GM21529 (cell line): ENCODE results near the gene ACTG1.

Experiments
- ATAC-seq: cut with Tn5 transposase; IDR thresholded peaks from one replicate; pipeline ENCODE4 v1.9.1; 2021; ENCODE audit not compliant: unreplicated experiment

ACTG1 gene

GRCh38 chr17:81545160-81545949 lies 32.8 kb upstream of the ACTG1 start:
- ATAC-seq = no peak

- no peak for ATAC-seq
Observed at GRCh38 chr17:81544281-81544974, 31.8 kb upstream of the ACTG1 start.

- ATAC-seq = no peak
Observed at GRCh38 chr17:81543756-81544155, 31.2 kb upstream of the ACTG1 start.

GRCh38 chr17:81543339-81543675 lies 30.7 kb upstream of the ACTG1 start:
- no peak for ATAC-seq

GRCh38 chr17:81542431-81543338 lies 30.1 kb upstream of the ACTG1 start:
- no peak for ATAC-seq

GRCh38 chr17:81541123-81541522 lies 28.5 kb upstream of the ACTG1 start:
- ATAC-seq = no peak

GRCh38 chr17:81540676-81541027 lies 28.1 kb upstream of the ACTG1 start:
- no peak for ATAC-seq

GRCh38 chr17:81539961-81540675 lies 27.5 kb upstream of the ACTG1 start:
- ATAC-seq = no peak

GRCh38 chr17:81539571-81539900 lies 26.9 kb upstream of the ACTG1 start:
- ATAC-seq = no peak

- ATAC-seq = no peak
Observed at GRCh38 chr17:81538651-81539570, 26.3 kb upstream of the ACTG1 start.

- ATAC-seq = no peak
Observed at GRCh38 chr17:81537856-81538555, 25.4 kb upstream of the ACTG1 start.

GRCh38 chr17:81537343-81537855 lies 24.8 kb upstream of the ACTG1 start:
- no peak for ATAC-seq

- ATAC-seq = no peak
Observed at GRCh38 chr17:81536299-81537290, 24.0 kb upstream of the ACTG1 start.

GRCh38 chr17:81535480-81536298 lies 23.1 kb upstream of the ACTG1 start:
- ATAC-seq = no peak

GRCh38 chr17:81535007-81535328 lies 22.4 kb upstream of the ACTG1 start:
- ATAC-seq = no peak

GRCh38 chr17:81534157-81535006 lies 21.8 kb upstream of the ACTG1 start:
- ATAC-seq = no peak
